K562 (cell line): Measurements from ENCODE around the gene EIF4E. TPM values are rescaled to one million over a fixed set of nuclear protein-coding genes. Genes with fewer than 3 reads are reported as not detected.

Experiments
- CXXC5 ChIP-seq: fragments of 250-450 bp; sonication (Bioruptor Pico); IDR thresholded peaks from 2 replicates; pipeline ENCODE4 v1.8.0; 2022; ENCODE audit warnings: inconsistent platforms, mild to moderate bottlenecking, moderate library complexity
- FOXP4 ChIP-seq: sonication (generic); formaldehyde crosslinking; IDR thresholded peaks from 2 replicates; pipeline ENCODE4 v1.8.0; 2022; ENCODE audit warnings: mild to moderate bottlenecking, missing genetic modification reagents, borderline replicate concordance
- HDGF ChIP-seq: fragments of 450-650 bp; IDR thresholded peaks from 2 replicates; pipeline ENCODE4 v1.6.1; 2016
- MGA ChIP-seq: fragments of 450-650 bp; IDR thresholded peaks from 2 replicates; pipeline ENCODE4 v1.6.1; 2016; ENCODE audit warnings: mild to moderate bottlenecking, moderate library complexity
- SMARCE1 ChIP-seq: fragments of 450-650 bp; IDR thresholded peaks from 2 replicates; pipeline ENCODE4 v1.7.1; 2016; ENCODE audit warnings: mild to moderate bottlenecking
- TEAD4 ChIP-seq, 2 experiments: sonication (generic) in 1 of 2; formaldehyde crosslinking in 1 of 2; IDR thresholded peaks; 2 replicates each; pipeline versions ENCODE4 v1.6.1 to v1.8.0; 2012 to 2022; ENCODE audit warnings: borderline replicate concordance in 1 of 2, inconsistent platforms in 1 of 2, low read length in 1 of 2, mild to moderate bottlenecking in 1 of 2, missing genetic modification reagents in 1 of 2
- TRIM24 ChIP-seq, 2 experiments: fragments of 450-650 bp; IDR thresholded peaks; 2 replicates each; pipeline ENCODE4 v1.6.1; 2016
- ZNF551 ChIP-seq: fragments of 250-450 bp; sonication (Bioruptor Pico); IDR thresholded peaks from 2 replicates; pipeline ENCODE4 v1.5.0; 2021; ENCODE audit warnings: mild to moderate bottlenecking, moderate library complexity
- ZNF655 ChIP-seq: fragments of 250-450 bp; sonication (Bioruptor Pico); IDR thresholded peaks from 2 replicates; pipeline ENCODE4 v1.5.0; 2021
- polyA plus RNA-seq, 8 experiments: library from polyadenylated mRNA; depleted of rRNA in 4 of 8; stranded (reverse) in 5 of 8; unstranded in 3 of 8; fragments of >200 nt; fragmentation: Nextera tagmentation in 2 of 8; fragmentation: Illumina TruSeq in 1 of 8; extraction: Ambion mirVana in 2 of 8; extraction: Trizol in 1 of 8; gene quantifications; 2 replicates each; pipeline versions ENCODE4 v1.2.1 to v1.2.3, GENCODE V29; 2011 to 2014; ENCODE audit warnings: inconsistent platforms in 1 of 8, missing spikeins in 1 of 8
- total RNA-seq, 7 experiments: library from RNA; depleted of rRNA in 6 of 7; stranded (reverse); fragments of >200 nt in 6 of 7; fragmentation: Illumina TruSeq in 2 of 7; extraction: Trizol in 2 of 7; gene quantifications; 2 replicates each; pipeline versions ENCODE4 v1.2.1 to v1.2.3, GENCODE V29; 2011 to 2021; ENCODE audit warnings: low replicate concordance in 1 of 7

EIF4E gene
- total and polyA plus RNA-seq, 9 of the 15 experiments (the other 6 are each of a cell fraction or from before 2014, with no cell fraction given) = 164 to 489 (median 179) TPM

- no peak for TF ChIP-seq TEAD4 (IDR thresholded peaks at IDR 0.05; ENCODE audit: low read length)
- TF ChIP-seq TEAD4 (CRISPR knock-in tag; IDR thresholded peaks at IDR 0.05; ENCODE audit: borderline replicate concordance) = no peak
- peak; percentile 45; the same call in 1 of the 2 replicates for TF ChIP-seq MGA
- no peak for TF ChIP-seq SMARCE1
- no peak for TF ChIP-seq HDGF
- TF ChIP-seq FOXP4 (CRISPR knock-in tag) = no peak
- TF ChIP-seq ZNF655 (CRISPR knock-in tag) = no peak
- TF ChIP-seq TRIM24 (IDR thresholded peaks at IDR 0.05) = peak; percentile 19 to 61; a peak in 3 of 4 replicates
- TF ChIP-seq ZNF551 (CRISPR knock-in tag) = no peak
- no peak for TF ChIP-seq CXXC5
Observed at GRCh38 chr4:98873059-98873458, 55.9 kb downstream of the EIF4E start (continued).
